ENCODE results near the gene KCNH3. TPM values are rescaled to one million over a fixed set of nuclear protein-coding genes. Genes with fewer than 3 reads are reported as not detected.
A peak's percentile ranks its signal among the peaks of the same experiment; 100 is the strongest.

Gene KCNH3
- total RNA-seq, 4 donors from 2014 or later = 0.15 to 1.0 (median 0.43) TPM

- Histone ChIP-seq H3K27me3 (no peaks in the 10 kb centered on the region), H3K4me3 (no peak overlapping the region), H3K9me3 (no peaks in the 10 kb centered on the region), H3K36me3 (peaks cover 38% of the 10 kb centered on the region), H3K27ac (no peak overlapping the region), H3K4me1 (no peaks in the 10 kb centered on the region)
- 87% methylated on average over 10 of the region's 10 CpGs for WGBS
- no peak for DNase-seq (ENCODE audit: low spot score in 2 of 2)
- no peak for TF ChIP-seq CTCF (IDR thresholded peaks at IDR 0.05)
- TF ChIP-seq EP300 (IDR thresholded peaks at IDR 0.05) = no peak
Measured at GRCh38 chr12:49496417-49497360, 42.1 kb upstream of the KCNH3 start.

GRCh38 chr12:49501895-49502294 is 36.9 kb upstream of the KCNH3 start:
- Histone ChIP-seq H3K4me1 (no peaks in the 10 kb centered on the region), H3K36me3 (peaks cover 20% of the 10 kb centered on the region), H3K4me3 (no peak overlapping the region), H3K9me3 (no peaks in the 10 kb centered on the region), H3K27ac (no peak overlapping the region), H3K27me3 (no peaks in the 10 kb centered on the region)
- TF ChIP-seq POLR2AphosphoS5 (IDR thresholded peaks at IDR 0.05) (no peak), EP300 (IDR thresholded peaks at IDR 0.05) (no peak), CTCF (IDR thresholded peaks at IDR 0.05) (no peak), POLR2A (IDR thresholded peaks at IDR 0.05) (no peak)
- WGBS = 85% methylated on average over 1 of the region's 1 CpG
- DNase-seq (ENCODE audit: low spot score in 2 of 2) = no peak

GRCh38 chr12:49502590-49502989 is 36.2 kb upstream of the KCNH3 start:
- TF ChIP-seq CTCF (IDR thresholded peaks at IDR 0.05) = no peak
- no peak for TF ChIP-seq EP300 (IDR thresholded peaks at IDR 0.05)
- TF ChIP-seq POLR2A (IDR thresholded peaks at IDR 0.05) = no peak
- TF ChIP-seq POLR2AphosphoS5 (IDR thresholded peaks at IDR 0.05) = no peak
- no peaks in the 10 kb centered on the region for H3K9me3 ChIP-seq
- H3K27me3 ChIP-seq = no peaks in the 10 kb centered on the region
- no peak overlapping the region for H3K27ac ChIP-seq
- H3K36me3 ChIP-seq = peaks cover 16% of the 10 kb centered on the region
- H3K4me3 ChIP-seq = no peak overlapping the region
- no peak for DNase-seq (ENCODE audit: low spot score in 2 of 2)
- WGBS = 97% methylated on average over 1 of the region's 1 CpG
- no peaks in the 10 kb centered on the region for H3K4me1 ChIP-seq

GRCh38 chr12:49503674-49504180 is 35.1 kb upstream of the KCNH3 start:
- Histone ChIP-seq H3K27me3 (no peaks in the 10 kb centered on the region), H3K9me3 (no peaks in the 10 kb centered on the region), H3K4me1 (no peaks in the 10 kb centered on the region), H3K36me3 (peaks cover 19% of the 10 kb centered on the region), H3K4me3 (no peak overlapping the region), H3K27ac (peak overlapping the region; percentile 2)
- TF ChIP-seq CTCF (IDR thresholded peaks at IDR 0.05) (no peak), EP300 (IDR thresholded peaks at IDR 0.05) (no peak), POLR2AphosphoS5 (IDR thresholded peaks at IDR 0.05) (no peak), POLR2A (IDR thresholded peaks at IDR 0.05) (no peak)
- no peak for DNase-seq (ENCODE audit: low spot score in 2 of 2)
- WGBS = 49% methylated on average over 5 of the region's 5 CpGs

- no peak for TF ChIP-seq CTCF (IDR thresholded peaks at IDR 0.05)
- TF ChIP-seq EP300 (IDR thresholded peaks at IDR 0.05) = no peak
- TF ChIP-seq POLR2AphosphoS5 (IDR thresholded peaks at IDR 0.05) = no peak
- no peak for TF ChIP-seq POLR2A (IDR thresholded peaks at IDR 0.05)
Measured at GRCh38 chr12:49505672-49506071, 33.2 kb upstream of the KCNH3 start.

More at GRCh38 chr12:49505672-49506071, 33.2 kb upstream of the KCNH3 start:
- Histone ChIP-seq H3K4me1 (peaks cover under 1% of the 10 kb centered on the region), H3K9me3 (no peaks in the 10 kb centered on the region), H3K27ac (no peak overlapping the region), H3K36me3 (peaks cover 12% of the 10 kb centered on the region), H3K4me3 (no peak overlapping the region), H3K27me3 (no peaks in the 10 kb centered on the region)
- DNase-seq (ENCODE audit: low spot score in 2 of 2) = no peak
